ENCODE measurements around the gene REXO1.
A peak's percentile ranks its signal among the peaks of the same experiment; 100 is the strongest.

REXO1 gene

GRCh38 chr19:1828279-1829238, 19.7 kb downstream of the REXO1 start:
- no peak for DNase-seq

GRCh38 chr19:1827566-1828278, 20.6 kb downstream of the REXO1 start:
- no peak for DNase-seq

GRCh38 chr19:1826557-1827521, 21.4 kb downstream of the REXO1 start:
- no peak for DNase-seq

- peak; percentile 84 for DNase-seq
Observed at GRCh38 chr19:1825909-1826556, 22.2 kb downstream of the REXO1 start.

- no peak for DNase-seq
Observed at GRCh38 chr19:1824252-1824622, 24.0 kb downstream of the REXO1 start.

GRCh38 chr19:1823539-1824251, 24.6 kb downstream of the REXO1 start:
- peak; percentile 44 for DNase-seq

GRCh38 chr19:1823020-1823419, 25.3 kb downstream of the REXO1 start:
- DNase-seq, result no peak

GRCh38 chr19:1822210-1822609, 26.1 kb downstream of the REXO1 start:
- DNase-seq, result no peak

- DNase-seq, result no peak
Observed at GRCh38 chr19:1819341-1820255, 28.7 kb downstream of the REXO1 start.

- DNase-seq, result no peak
Observed at GRCh38 chr19:1818549-1819195, 29.6 kb downstream of the REXO1 start.

- no peak for DNase-seq
Observed at GRCh38 chr19:1817553-1818179, 30.6 kb downstream of the REXO1 start.

GRCh38 chr19:1816530-1817298, 31.6 kb downstream of the REXO1 start:
- DNase-seq, result no peak

GRCh38 chr19:1815605-1816529, 32.4 kb downstream of the REXO1 start:
- no peak for DNase-seq

- no peak for DNase-seq
Observed at GRCh38 chr19:1814833-1815604, 33.3 kb downstream of the REXO1 start.

- no peak for DNase-seq
Observed at GRCh38 chr19:1814391-1814790, 33.9 kb downstream of the REXO1 start.

Data from hematopoietic multipotent progenitor cell treated with erythropoietin and hydrocortisone succinate and interleukin-3 and kit ligand, for 6 days (in vitro differentiated cells).